GM10847 (cell line): ENCODE measurements around the gene FASTKD3.

Experiments used
- POLR2A ChIP-seq: IDR thresholded peaks from 2 replicates; pipeline ENCODE4 v1.6.1; 2011; ENCODE audit not compliant: insufficient read length; ENCODE audit errors: extremely low read depth

Gene FASTKD3

GRCh38 chr5:7837403-7837802 lies 31.4 kb downstream of the FASTKD3 start:
- no peak for TF ChIP-seq POLR2A

DNA sequence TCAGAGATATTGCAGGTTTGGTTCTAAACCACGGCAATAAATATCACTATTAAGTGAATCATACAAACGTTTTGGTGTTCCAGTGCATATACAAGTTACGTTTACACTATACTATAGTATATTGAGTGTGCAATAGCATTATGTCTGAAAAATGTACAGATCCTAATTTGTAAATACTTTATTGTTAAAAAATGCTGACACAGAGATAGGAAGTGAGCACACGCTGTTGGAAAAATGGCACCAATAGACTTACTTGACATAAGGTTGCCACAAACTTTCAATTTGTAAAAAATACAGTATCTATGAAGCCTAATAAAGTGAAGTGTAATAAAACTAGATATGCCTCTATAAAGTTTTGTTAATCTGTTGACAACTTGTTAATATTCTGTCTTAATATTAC lies 33.8 kb downstream of the FASTKD3 start:
- TF ChIP-seq POLR2A, result no peak

GRCh38 chr5:7828269-7828668 lies 40.6 kb downstream of the FASTKD3 start:
- TF ChIP-seq POLR2A, result no peak

DNA sequence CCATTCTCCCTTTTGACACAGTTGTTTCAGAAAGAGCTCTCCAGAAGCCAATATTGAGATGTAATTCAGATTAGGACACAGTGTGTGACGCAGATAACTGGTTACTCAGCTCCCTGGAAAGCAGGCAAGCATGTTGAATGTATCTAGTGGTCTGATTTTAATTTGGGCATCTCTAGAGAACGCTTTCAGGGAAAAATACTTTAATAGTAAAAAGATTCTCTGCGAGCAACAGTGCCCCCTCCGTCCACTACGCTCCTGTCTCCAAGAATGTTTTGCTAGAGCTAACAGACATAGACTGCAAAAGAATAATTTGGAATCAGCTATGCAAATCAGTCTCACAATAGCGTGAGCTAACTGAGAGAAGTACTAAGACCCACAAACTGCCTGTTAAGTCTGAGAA lies 41.2 kb downstream of the FASTKD3 start:
- TF ChIP-seq POLR2A, result no peak

- no peak for TF ChIP-seq POLR2A
These were observed 43.2 kb downstream of the FASTKD3 start for GRCh38 chr5:7825630-7826029.

- no peak for TF ChIP-seq POLR2A
These were observed 43.8 kb downstream of the FASTKD3 start for GRCh38 chr5:7824995-7825394.

- no peak for TF ChIP-seq POLR2A
These were observed 45.2 kb downstream of the FASTKD3 start for GRCh38 chr5:7823594-7823993.

DNA sequence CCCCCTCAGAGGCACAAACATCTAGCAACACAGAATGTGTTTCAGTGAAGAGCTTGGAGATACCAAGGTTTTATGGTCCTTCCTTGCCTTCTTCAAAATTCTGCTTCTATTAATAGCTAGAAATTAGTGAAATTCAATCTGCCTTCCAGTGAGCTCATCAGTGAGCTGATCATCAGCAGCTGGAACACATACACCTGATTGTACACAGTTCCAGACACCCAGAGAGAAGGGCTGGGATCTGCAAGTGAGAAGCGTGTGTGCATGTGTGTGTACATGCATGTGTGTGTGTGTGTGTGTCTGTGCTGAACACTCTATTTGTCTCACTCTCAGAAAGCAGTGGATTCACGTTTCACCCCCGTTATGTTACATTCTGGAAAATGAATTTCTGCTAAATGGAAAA lies 46.4 kb downstream of the FASTKD3 start:
- no peak for TF ChIP-seq POLR2A

DNA sequence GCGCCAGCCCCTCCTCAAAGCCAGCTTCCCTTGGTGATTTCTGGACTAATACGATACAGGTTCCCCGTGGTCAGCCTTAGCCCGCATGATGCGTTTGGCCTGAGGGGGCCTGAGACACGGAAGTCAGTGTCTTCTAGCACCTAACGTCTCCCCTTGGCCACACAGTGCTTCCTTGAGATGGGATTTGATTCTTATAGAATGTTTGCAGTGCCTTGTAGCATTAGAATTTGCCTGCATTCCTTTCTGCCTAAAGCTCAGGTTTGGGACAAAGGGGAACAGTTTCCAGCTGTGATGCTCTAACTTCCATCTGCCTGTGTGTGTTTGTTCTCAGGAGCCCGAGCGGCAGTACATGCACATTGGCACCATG lies 52.3 kb downstream of the FASTKD3 start:
- no peak for TF ChIP-seq POLR2A

- TF ChIP-seq POLR2A, result no peak
These were observed 52.8 kb downstream of the FASTKD3 start for GRCh38 chr5:7815892-7816534.

- no peak for TF ChIP-seq POLR2A
These were observed 54.0 kb downstream of the FASTKD3 start for GRCh38 chr5:7814816-7815215.

DNA sequence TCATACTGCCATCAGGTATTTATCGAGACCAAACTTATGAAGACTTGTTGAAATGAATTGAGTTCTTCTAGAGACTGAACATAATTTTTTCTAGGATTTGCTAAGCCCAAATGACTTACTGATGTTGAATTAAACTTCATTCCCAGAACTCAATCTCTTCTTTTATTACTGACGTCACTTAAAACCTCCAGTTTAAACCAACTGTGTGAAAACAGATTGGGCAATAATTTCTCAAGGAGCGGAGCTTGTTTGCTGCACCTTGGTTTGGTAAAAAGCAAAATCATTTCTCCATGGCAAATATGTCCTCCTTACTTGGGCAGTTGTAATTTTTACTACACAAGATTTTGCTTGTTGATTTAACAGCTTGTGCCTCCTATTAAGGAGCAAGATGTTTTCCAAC lies 55.3 kb downstream of the FASTKD3 start:
- no peak for TF ChIP-seq POLR2A

- no peak for TF ChIP-seq POLR2A
These were observed 55.8 kb downstream of the FASTKD3 start for GRCh38 chr5:7813007-7813406.

DNA sequence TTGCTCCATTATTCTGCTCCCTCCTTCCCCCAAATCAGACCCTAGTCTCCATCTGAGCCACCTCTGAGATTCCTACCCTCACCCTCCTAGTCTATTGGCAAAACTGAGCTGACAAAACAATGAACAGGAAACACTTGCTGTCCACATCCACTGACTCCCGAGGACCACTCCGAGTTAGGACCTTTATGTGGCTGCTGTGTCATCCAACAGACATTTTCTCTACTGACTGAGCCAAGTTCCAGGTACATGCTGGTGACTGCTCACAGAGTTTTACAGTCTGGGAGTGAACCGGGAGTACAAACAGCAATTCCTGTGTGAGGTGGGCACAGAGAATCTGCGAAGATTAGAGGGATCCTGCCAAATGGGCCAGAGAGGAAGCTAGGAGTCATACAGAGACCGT lies 57.1 kb downstream of the FASTKD3 start:
- TF ChIP-seq POLR2A, result no peak
